SJSA1 (cell line): ENCODE measurements around the gene RAVER2. TPM values are rescaled to one million over a fixed set of nuclear protein-coding genes. Genes with fewer than 3 reads are reported as not detected.
A peak's percentile ranks its signal among the peaks of the same experiment; 100 is the strongest.
"Not testable (repeated sequence)": the region's sequence is repeated elsewhere in the genome, so short reads cannot be mapped to it uniquely, and the experiment has no call there.

Experiments used
- DNase-seq, 2 experiments: peaks; one replicate each; pipeline ENCODE4 v3.0.0-alpha.2; 2015 to 2020; ENCODE audit warnings: low spot score in 2 of 2, low read depth in 1 of 2
- H3K27ac ChIP-seq: fragments of 250-450 bp; sonication (Bioruptor Pico); 2 replicates; pipeline ENCODE4 v1.5.1; 2020; ENCODE audit warnings: mild to moderate bottlenecking, moderate library complexity
- H3K27me3 ChIP-seq: fragments of 250-450 bp; sonication (Bioruptor Pico); replicated peaks from 2 replicates; pipeline ENCODE4 v1.5.1; 2020; ENCODE audit warnings: mild to moderate bottlenecking, moderate library complexity
- H3K36me3 ChIP-seq: fragments of 250-450 bp; sonication (Bioruptor Pico); 2 replicates; pipeline ENCODE4 v1.5.1; 2020; ENCODE audit warnings: mild to moderate bottlenecking
- H3K4me1 ChIP-seq: fragments of 250-450 bp; sonication (Bioruptor Pico); replicated peaks from 2 replicates; pipeline ENCODE4 v1.6.1; 2021; ENCODE audit warnings: mild to moderate bottlenecking
- H3K4me3 ChIP-seq: fragments of 250-450 bp; sonication (Bioruptor Pico); 2 replicates; pipeline ENCODE4 v1.5.1; 2020; ENCODE audit warnings: mild to moderate bottlenecking
- H3K9me3 ChIP-seq: fragments of 250-450 bp; sonication (Bioruptor Pico); replicated peaks from 2 replicates; pipeline ENCODE4 v1.5.1; 2020; ENCODE audit warnings: mild to moderate bottlenecking
- total RNA-seq: library from RNA; depleted of rRNA; stranded (reverse); fragments of >200 nt; shearing (Covaris generic); gene quantifications from 2 replicates; pipeline ENCODE4 v1.2.3, GENCODE V29; 2014

Gene RAVER2
- total RNA-seq, 1 experiment from 2014 or later = 0.47 TPM

- no peak for DNase-seq
- Histone ChIP-seq H3K4me3 (no peak overlapping the region), H3K27me3 (no peaks in the 10 kb centered on the region; the same call in 1 of the 2 replicates), H3K36me3 (no peaks in the 10 kb centered on the region), H3K27ac (no peak overlapping the region), H3K4me1 (no peaks in the 10 kb centered on the region), H3K9me3 (no peaks in the 10 kb centered on the region)
Observed at GRCh38 chr1:64801851-64802523, 57.1 kb downstream of the RAVER2 start.

GRCh38 chr1:64809309-64809708, 64.4 kb downstream of the RAVER2 start:
- no peak for DNase-seq
- Histone ChIP-seq H3K4me3 (no peak overlapping the region), H3K27ac (no peak overlapping the region), H3K36me3 (no peaks in the 10 kb centered on the region), H3K4me1 (no peaks in the 10 kb centered on the region), H3K27me3 (no peaks in the 10 kb centered on the region; the same call in none of the 2 replicates), H3K9me3 (no peaks in the 10 kb centered on the region)

GRCh38 chr1:64810001-64810400, 65.1 kb downstream of the RAVER2 start:
- Histone ChIP-seq H3K4me3 (no peak overlapping the region), H3K4me1 (no peaks in the 10 kb centered on the region), H3K27me3 (no peaks in the 10 kb centered on the region; the same call in none of the 2 replicates), H3K9me3 (no peaks in the 10 kb centered on the region), H3K36me3 (no peaks in the 10 kb centered on the region), H3K27ac (no peak overlapping the region)
- DNase-seq = no peak

DNA sequence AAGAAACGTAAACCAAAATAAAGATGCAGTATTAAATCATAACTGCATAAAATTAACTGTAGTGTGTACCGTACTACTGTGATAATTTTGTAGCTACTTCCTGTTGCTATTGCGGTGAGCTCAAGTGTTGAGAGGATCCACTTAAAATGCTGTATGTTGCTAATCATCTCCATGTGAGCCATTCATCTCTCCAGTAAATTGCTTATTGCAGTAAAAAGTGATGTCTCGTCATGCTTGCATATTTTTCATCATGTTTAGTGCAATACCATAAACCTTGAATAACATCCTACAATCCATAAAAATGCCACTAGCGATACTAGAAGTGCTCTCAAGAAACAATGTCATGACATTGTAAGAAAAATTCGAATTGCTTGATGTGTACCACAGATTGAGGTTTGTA, 66.3 kb downstream of the RAVER2 start:
- no peaks in the 10 kb centered on the region for H3K9me3 ChIP-seq
- DNase-seq = no peak
- H3K27me3 ChIP-seq = no peaks in the 10 kb centered on the region; the same call in none of the 2 replicates
- no peak overlapping the region for H3K27ac ChIP-seq
- H3K4me3 ChIP-seq = no peak overlapping the region
- no peaks in the 10 kb centered on the region for H3K4me1 ChIP-seq
- H3K36me3 ChIP-seq = no peaks in the 10 kb centered on the region

DNA sequence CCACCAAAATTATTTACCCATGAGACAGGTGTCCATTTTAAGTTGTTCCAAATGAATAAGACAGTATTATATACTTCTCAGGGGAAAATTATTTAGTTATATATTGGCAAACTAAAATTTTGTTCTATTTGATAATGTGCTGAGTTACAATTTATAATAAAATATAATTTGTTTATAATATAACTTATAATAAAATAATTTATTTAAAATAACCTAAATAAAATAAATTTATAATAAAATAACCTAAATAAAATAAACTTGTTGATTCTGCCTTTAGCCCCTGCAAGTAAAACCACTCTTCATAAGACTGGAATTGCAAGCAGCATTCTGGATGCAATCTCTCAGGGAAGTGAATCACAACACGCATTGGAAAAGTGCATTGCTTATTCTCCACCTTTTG, 69.6 kb downstream of the RAVER2 start:
- Histone ChIP-seq H3K27ac (no peak overlapping the region), H3K36me3 (no peaks in the 10 kb centered on the region), H3K27me3 (no peaks in the 10 kb centered on the region; the same call in 1 of the 2 replicates), H3K9me3 (no peaks in the 10 kb centered on the region), H3K4me1 (no peaks in the 10 kb centered on the region), H3K4me3 (no peak overlapping the region)
- no peak for DNase-seq

DNA sequence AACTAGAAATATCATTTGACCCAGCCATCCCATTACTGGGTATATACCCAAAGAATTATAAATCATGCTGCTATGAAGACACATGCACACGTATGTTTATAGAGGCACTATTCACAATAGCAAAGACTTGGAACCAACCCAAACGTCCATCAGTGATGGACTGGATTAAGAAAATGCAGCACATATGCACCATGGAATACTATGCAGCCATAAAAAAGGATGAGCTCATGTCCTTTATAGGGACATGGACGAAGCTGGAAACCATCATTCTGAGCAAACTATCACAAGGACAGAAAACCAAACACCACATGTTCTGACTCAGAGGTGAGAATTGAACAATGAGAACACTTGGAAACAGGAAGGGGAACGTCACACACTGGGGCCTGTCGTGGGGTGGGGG, 72.5 kb downstream of the RAVER2 start:
- not testable (repeated sequence) for H3K9me3 ChIP-seq, H3K4me3 ChIP-seq, H3K27ac ChIP-seq, DNase-seq, H3K27me3 ChIP-seq, H3K4me1 ChIP-seq, H3K36me3 ChIP-seq

GRCh38 chr1:64820572-64820971, 75.7 kb downstream of the RAVER2 start:
- H3K36me3 ChIP-seq, H3K27me3 ChIP-seq, H3K4me3 ChIP-seq, H3K9me3 ChIP-seq, H3K4me1 ChIP-seq, H3K27ac ChIP-seq, DNase-seq: not testable (repeated sequence)

GRCh38 chr1:64822621-64823020, 77.7 kb downstream of the RAVER2 start:
- H3K4me1 ChIP-seq = no peaks in the 10 kb centered on the region
- no peak overlapping the region for H3K4me3 ChIP-seq
- 0 out of 2 replicates have a peak, but pooled peaks cover 3% of the 10 kb centered on the region for H3K9me3 ChIP-seq
- DNase-seq = no peak
- H3K27me3 ChIP-seq = peaks cover 4% of the 10 kb centered on the region; the same call in 1 of the 2 replicates
- H3K36me3 ChIP-seq = no peaks in the 10 kb centered on the region
- no peak overlapping the region for H3K27ac ChIP-seq

- Histone ChIP-seq H3K4me3 (no peak overlapping the region), H3K9me3 (0 out of 2 replicates have a peak, but pooled peaks cover 3% of the 10 kb centered on the region), H3K27me3 (peaks cover 4% of the 10 kb centered on the region; the same call in 1 of the 2 replicates), H3K36me3 (no peaks in the 10 kb centered on the region), H3K27ac (no peak overlapping the region), H3K4me1 (no peaks in the 10 kb centered on the region)
- peak in 1 of 2 experiments; percentile 51 for DNase-seq
Observed at GRCh38 chr1:64823691-64824476, 79.0 kb downstream of the RAVER2 start.

DNA sequence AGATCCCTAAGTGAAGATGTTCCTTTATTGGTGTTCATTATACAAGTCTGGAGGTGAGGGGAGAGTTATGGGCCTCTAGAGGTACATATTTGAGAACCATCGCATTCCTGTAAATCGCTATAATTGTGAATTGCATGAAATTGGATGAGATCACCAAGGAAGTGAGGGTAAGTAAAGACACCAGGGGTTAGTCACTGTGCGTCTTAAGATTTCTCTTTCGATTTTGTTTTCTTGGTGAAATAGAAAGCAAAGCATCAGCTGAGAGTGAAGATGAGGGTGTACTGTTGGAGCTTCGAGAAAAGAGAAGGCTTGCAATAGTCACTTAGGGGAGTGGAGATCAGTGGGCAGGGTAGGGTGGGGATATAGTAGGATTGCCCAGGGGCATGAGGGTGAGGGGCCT, 82.1 kb downstream of the RAVER2 start:
- H3K27ac ChIP-seq = no peak overlapping the region
- no peaks in the 10 kb centered on the region for H3K9me3 ChIP-seq
- no peaks in the 10 kb centered on the region for H3K27me3 ChIP-seq
- H3K36me3 ChIP-seq = no peaks in the 10 kb centered on the region
- DNase-seq = peak in 1 of 2 experiments; percentile 10
- no peak overlapping the region for H3K4me3 ChIP-seq
- H3K4me1 ChIP-seq = no peaks in the 10 kb centered on the region

GRCh38 chr1:64828829-64829228, 84.0 kb downstream of the RAVER2 start:
- no peaks in the 10 kb centered on the region for H3K9me3 ChIP-seq
- H3K27me3 ChIP-seq = no peaks in the 10 kb centered on the region
- no peaks in the 10 kb centered on the region for H3K4me1 ChIP-seq
- DNase-seq = no peak
- H3K36me3 ChIP-seq = peaks cover 8% of the 10 kb centered on the region
- H3K27ac ChIP-seq = no peak overlapping the region
- no peak overlapping the region for H3K4me3 ChIP-seq

DNA sequence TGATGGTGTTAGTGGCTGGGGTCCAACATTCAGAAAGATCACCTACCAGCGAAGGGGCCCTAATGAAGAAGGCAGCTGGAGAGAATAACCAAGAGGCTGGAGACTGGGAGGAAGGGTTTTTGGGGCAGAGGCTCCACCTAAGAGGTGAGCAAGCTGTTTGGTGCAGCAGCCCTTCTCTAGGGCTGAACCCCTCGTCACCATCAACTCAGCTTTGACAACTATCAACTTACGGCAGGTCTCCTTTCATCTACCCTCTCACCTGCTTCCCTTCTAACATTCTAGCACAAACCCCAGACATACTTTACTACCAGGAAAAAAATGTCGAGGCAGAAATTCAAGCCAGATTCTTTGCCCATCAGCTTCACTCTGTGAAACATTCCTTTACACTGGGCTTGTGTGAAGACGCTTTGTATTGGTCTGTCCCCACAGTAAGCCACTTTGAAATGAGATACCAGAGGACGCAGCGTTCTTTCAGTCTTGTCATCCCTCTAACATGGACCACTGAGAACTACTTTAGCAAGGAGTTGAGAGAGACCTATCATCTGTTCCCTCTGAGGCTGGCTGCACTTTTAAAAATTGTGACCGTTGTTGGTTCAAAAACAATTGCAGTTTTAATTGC, 84.6 kb downstream of the RAVER2 start:
- no peaks in the 10 kb centered on the region for H3K9me3 ChIP-seq
- H3K4me3 ChIP-seq = no peak overlapping the region
- peaks cover 15% of the 10 kb centered on the region for H3K36me3 ChIP-seq
- no peak for DNase-seq
- no peaks in the 10 kb centered on the region for H3K27me3 ChIP-seq
- no peaks in the 10 kb centered on the region for H3K4me1 ChIP-seq
- no peak overlapping the region for H3K27ac ChIP-seq

DNA sequence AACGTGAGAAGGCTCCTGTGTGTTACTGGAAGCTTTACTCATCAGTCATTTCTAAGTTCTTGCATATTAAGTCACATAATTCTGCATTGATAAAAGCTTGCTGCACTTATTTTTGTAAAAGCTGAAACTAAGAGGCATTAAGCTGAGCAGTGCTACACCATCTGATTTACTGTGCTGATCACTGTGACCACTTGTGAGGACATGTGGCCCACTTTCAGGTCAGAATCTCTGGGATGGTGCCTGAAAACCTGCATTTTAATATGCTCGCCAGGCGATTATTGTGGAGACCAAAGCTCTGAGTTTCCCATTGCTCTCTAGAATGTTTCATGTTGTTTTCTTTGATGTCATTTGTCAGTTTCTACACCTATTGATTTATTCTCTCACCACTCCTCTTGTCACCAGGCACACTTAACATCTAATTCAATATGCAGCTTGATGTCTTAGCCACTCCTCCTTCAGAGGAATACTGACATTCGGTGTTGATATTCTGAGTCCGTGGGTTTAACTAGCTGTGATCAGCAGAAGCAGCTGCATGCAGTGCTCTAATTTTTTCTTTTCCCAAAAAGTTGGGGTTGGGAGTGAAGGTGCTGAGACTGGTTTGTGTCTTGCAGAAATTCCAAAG, 85.3 kb downstream of the RAVER2 start:
- Histone ChIP-seq H3K9me3 (no peaks in the 10 kb centered on the region), H3K4me3 (no peak overlapping the region), H3K4me1 (peaks cover 6% of the 10 kb centered on the region), H3K36me3 (peaks cover 19% of the 10 kb centered on the region), H3K27ac (no peak overlapping the region), H3K27me3 (no peaks in the 10 kb centered on the region)
- DNase-seq = no peak
